NOMO-1 treated with DMSO at 0.1 percent for 48 hours (cell line): ENCODE data around the gene TBC1D5.
A peak's percentile ranks its signal among the peaks of the same experiment; 100 is the strongest.
"Not testable (repeated sequence)": the region's sequence is repeated elsewhere in the genome, so short reads cannot be mapped to it uniquely, and the experiment has no call there.

ENCODE experiments used
- DNase-seq: peaks from one replicate; lab custom pipeline; 2025; ENCODE audit not compliant: unreplicated experiment; lab: John Stamatoyannopoulos, UW

Gene TBC1D5

DNA sequence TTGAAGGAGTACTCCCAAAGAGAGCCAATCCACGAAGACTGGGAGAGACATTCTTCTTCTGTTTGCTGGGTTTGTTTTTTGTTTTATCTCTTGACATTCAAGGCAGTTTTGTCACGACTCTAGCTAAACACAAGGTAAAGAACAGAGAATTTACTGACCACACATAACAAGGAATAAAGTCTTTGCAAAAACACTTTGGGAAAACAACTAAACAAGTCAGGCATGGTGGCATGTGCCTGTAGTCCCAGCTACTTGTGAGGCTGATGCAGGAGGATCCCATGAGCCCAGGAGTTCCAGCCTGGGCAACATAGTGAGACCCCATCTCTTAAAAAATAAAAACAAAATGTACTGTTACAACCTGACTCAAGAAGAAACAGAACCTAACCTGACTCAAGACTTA lies 28.0 kb downstream of the TBC1D5 start:
- no peak for DNase-seq

DNA sequence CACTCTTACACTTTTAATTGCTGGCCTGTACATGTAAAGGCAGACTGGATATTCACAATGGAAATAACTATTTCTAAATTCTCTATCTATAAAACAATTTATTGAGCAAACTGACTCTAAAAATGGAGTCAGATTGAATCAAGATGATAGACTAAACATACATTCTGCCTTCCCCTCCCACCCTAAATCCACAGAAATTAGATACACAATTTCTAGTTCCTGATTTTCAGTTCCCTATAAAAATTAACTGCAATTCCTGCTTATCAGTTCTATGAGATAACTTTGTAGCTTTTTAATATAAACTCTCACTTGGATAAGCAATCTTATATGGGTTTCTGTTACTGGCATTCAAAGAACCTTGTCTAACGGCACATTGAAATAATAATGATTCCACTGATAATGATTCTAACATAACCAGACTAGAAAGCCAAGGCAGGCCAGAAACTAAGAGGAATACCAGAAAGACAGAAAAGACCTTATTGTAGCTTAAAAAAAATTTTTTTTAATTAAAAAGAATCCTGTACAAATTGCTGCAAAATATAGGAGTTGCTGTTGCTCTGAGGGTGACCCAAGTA lies 33.1 kb downstream of the TBC1D5 start:
- DNase-seq: peak; percentile 11

- no peak for DNase-seq
These were observed 34.5 kb downstream of the TBC1D5 start for GRCh38 chr3:17707813-17708543.

DNA sequence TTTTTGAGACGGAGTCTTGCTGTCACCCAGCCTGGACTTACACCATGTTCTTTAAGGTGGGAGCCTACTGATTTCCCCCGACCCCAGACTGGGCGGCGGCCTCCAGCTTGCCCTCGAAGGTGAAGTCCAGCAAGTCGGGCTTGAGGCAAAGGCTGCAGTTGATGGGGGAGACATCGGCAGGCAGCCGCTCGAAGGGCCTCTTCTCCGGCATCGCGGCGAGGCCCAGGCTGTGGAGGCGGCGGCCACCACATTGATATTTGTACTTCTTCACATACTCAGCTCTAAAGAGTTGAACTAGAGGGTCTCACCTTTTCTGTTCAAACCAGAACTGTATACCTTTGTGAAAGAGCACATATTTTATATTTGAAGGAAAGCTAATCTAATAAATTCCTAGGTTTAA lies 36.4 kb downstream of the TBC1D5 start:
- DNase-seq: not testable (repeated sequence)

- DNase-seq: not testable (repeated sequence)
These were observed 42.6 kb downstream of the TBC1D5 start for GRCh38 chr3:17699815-17700214.

- DNase-seq: not testable (repeated sequence)
These were observed 46.8 kb downstream of the TBC1D5 start for GRCh38 chr3:17695665-17696064.

DNA sequence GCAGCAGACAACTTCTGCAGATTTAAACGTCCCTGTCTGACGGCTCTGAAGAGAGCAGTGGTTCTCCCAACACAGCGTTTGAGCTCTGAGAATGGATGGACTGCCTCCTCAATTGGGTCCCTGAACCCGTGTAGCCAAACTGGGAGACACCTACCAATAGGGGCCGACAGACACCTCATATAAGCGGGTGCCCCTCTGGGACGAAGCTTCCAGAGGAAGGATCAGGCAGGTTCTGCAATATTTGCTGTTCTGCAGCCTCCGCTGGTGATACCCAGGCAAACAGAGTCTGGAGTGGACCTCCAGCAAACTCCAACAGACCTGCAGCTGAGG lies 48.8 kb downstream of the TBC1D5 start:
- not testable (repeated sequence) for DNase-seq

DNA sequence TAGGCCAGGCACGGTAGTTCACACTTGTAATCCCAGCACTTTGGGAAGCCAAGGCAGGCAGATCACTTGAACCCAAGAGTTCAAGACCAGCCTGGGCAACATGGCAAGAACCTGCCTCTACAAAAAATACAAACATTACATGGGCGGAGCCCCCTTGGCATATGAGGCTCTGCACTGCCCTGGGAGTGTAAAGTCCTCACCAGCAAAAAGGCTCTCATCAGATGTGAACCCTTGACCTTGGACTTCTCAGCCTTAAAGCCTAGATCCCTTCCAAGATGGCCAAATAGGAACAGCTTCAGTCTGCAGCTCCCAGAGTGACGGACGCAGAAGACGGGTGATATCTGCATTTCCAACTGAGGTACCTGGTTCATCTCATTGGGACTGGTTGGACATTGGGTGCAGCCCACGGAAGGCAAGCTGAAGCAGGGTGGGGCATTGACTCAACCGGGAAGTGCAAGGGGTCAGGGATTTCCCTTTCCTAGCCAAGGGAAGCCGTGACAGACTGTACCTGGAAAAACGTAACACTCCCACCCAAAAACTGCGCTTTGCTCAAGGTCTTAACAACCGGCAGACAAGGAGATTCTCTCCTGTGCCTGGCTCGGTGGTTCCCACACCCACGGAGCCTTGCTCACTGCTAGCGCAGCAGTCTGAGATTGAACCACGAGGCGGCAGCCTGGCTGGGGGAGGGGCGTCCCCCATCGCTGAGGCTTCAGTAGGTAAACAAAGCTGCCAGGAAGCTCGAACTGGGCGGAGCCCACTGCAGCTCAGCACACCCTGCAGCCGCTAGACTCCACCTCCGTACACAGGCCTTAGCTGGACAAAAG lies 49.4 kb downstream of the TBC1D5 start:
- not testable (repeated sequence) for DNase-seq

DNA sequence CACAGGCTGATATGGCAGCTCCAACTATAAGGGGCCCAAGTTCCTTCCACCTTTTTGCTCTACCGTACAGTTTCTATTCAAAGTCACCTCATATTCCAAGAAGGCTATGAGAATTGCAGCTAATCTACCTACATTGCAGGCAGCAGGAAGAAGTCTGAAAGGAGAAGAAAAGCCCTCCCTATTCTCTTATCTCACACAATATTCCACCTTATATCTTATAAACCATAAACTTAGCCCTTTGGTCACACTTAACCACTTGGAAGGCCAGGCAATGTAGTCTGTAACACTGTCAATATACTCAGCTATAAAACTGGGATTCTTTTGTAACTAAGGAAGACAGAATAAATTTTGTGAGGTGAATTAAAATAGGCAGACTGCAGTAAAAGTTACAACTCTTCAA lies 54.9 kb downstream of the TBC1D5 start:
- DNase-seq: no peak

DNA sequence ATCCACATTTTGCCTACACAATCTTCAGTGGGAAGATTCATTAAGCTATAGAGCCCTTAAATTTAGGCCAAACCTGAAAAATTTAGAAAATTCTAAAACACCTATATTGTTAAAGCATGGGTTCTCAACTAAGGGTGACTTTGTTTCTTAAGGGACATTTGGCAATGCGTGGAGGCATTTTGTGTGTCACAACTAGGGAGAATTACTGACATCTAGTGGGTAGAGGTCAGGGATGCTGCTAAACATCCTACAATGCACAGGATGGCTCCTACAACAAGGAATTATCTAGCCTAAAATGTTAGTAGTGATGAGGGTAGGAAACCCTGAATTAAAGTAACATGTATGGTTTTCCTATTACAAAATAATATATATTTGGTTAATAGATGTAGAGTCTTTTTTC lies 55.8 kb downstream of the TBC1D5 start:
- no peak for DNase-seq

DNA sequence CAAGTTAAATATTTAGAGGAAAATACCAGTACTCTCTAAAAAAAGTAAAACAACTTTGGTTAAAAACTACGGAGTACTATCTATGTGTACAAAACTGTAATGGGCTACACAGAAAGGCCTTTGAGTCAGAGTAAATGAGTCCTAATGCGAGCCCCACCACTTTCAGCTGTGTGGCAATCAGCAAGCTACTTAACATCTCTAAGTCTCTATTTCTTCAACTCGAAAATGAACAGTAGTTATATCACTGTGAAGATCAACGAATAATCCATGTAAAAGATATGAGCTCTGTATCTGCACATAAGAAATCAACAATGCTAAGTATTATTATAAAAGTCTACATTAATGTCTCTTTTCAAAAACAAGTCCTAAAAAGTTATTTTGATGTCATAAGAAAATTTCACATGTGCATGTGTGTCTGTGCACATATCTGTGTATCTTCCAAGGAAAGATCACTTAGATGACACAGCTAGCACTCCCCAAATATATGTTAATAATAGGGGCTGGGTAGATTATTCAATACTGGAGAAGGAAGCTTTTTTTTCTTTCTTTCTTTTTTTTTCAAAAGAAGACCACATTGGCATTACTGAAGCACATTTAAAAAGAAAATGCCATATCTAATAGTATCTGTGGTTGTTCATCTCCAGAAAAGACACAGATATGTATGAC lies 58.8 kb downstream of the TBC1D5 start:
- DNase-seq: no peak

DNA sequence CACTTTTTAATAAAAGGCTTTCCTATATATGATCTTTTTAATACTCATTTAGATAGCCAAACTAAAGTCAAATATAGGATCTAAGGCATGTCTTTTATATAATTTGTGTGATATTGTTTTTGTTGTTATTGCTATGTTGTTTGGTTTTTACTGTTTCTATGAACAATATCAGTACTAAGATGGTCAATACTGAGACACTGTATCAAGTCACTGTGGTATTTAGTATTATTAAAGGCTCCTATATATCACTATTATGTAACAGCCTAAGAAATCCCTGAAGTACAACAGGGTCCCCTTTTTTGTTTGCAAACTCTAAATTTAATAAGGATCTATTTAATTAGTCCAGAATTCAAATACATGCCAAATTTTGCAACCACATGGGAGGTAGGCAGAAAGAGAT lies 61.9 kb downstream of the TBC1D5 start:
- DNase-seq: no peak

- DNase-seq: no peak
These were observed 64.2 kb downstream of the TBC1D5 start for GRCh38 chr3:17678116-17678741.

DNA sequence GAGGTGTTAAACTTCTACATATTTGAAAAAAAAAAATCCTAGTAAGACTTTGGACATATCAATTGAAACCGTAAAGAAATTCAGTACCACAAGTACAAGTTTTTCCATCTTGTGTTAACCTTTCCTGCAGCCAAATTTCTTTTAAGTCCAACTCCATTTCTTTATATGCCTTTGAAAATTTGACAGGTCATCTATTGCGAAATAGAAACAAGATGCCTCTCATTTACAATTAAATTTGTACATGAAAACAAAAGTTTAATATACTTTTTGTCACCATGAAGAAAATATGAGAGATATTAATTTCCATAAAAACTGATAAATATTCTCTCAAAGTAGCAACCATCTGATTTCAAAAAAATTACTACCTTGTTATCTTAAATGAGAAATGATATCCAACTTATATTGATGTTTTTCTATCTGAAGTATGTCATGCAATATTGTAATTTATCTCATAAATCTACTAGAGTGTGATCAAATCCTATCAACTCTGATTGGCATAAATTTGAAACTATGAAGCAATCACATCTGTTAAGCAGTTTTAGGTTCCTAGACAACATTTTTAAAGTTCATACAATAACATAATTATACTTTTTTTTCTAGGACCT lies 68.2 kb downstream of the TBC1D5 start:
- DNase-seq: no peak

DNA sequence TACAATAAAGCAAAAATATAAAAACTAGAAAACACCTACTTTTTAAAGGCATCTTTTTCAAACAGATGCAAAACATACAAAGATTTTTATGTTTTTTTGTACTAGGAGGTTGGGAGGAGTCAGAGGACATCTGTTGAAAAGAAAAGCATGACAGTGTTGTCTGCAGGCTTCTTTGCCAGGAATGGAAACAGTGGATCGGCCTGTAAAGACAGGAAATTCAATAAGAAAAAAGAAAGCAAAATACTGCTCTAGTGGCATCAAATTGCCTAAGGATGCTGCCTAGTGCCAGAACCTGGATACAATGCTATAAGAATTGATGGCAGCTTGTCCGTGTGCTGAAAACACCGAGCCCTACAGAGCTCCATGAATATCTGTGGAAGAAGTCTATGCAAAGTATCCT lies 69.9 kb downstream of the TBC1D5 start:
- no peak for DNase-seq

DNA sequence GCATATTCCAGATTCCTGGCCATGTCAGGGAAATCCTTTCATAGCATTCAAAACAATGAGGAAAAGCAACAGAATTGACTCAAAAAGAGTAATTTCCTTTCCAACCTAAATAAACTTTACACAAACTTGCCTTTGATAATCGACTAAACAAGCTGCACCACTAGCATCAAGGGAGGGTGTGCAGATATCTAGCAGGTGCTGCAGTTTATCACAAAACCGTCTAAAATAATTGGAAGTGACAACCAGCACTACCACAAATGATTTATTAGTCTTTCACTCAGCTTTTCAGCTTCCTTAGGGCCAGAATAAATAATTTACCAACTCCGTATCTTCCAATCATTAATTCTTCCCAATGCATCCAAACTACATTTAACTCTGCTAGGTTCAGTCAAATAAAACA lies 71.7 kb downstream of the TBC1D5 start:
- no peak for DNase-seq

GRCh38 chr3:17664923-17665322 lies 77.5 kb downstream of the TBC1D5 start:
- peak; percentile 21 for DNase-seq

- no peak for DNase-seq
These were observed 86.2 kb downstream of the TBC1D5 start for GRCh38 chr3:17656264-17656663.

- no peak for DNase-seq
These were observed 86.7 kb downstream of the TBC1D5 start for GRCh38 chr3:17655743-17656142.

GRCh38 chr3:17649748-17650147 lies 92.7 kb downstream of the TBC1D5 start:
- DNase-seq: not testable (repeated sequence)
